ENCODE data around the gene RUVBL1.

The RUVBL1 gene

GRCh38 chr3:128131897-128132646 lies 8.5 kb upstream of the RUVBL1 start:
- no peak for DNase-seq

GRCh38 chr3:128128251-128128650 lies 4.6 kb upstream of the RUVBL1 start:
- DNase-seq, result no peak

- no peak for DNase-seq
Measured at GRCh38 chr3:128127236-128127635, 3.6 kb upstream of the RUVBL1 start.

GRCh38 chr3:128123156-128123537 lies 465 bp downstream of the RUVBL1 start:
- peak; percentile 39 for DNase-seq

GRCh38 chr3:128122013-128122412 lies 1.6 kb downstream of the RUVBL1 start:
- DNase-seq, result no peak

GRCh38 chr3:128113817-128114794 lies 9.5 kb downstream of the RUVBL1 start:
- DNase-seq, result no peak

- DNase-seq, result no peak
Measured at GRCh38 chr3:128112357-128112968, 11.1 kb downstream of the RUVBL1 start.

GRCh38 chr3:128111147-128111546 lies 12.5 kb downstream of the RUVBL1 start:
- no peak for DNase-seq

- DNase-seq, result no peak
Measured at GRCh38 chr3:128107834-128108233, 15.8 kb downstream of the RUVBL1 start.

- DNase-seq, result no peak
Measured at GRCh38 chr3:128103136-128103676, 20.4 kb downstream of the RUVBL1 start.

GRCh38 chr3:128100638-128101037 lies 23.0 kb downstream of the RUVBL1 start:
- DNase-seq, result no peak

GRCh38 chr3:128100161-128100560 lies 23.5 kb downstream of the RUVBL1 start:
- DNase-seq, result no peak

- DNase-seq, result no peak
Measured at GRCh38 chr3:128098234-128098633, 25.4 kb downstream of the RUVBL1 start.

GRCh38 chr3:128095222-128095703 lies 28.3 kb downstream of the RUVBL1 start:
- DNase-seq, result peak; percentile 59

GRCh38 chr3:128094295-128095151 lies 29.1 kb downstream of the RUVBL1 start:
- no peak for DNase-seq

- DNase-seq, result no peak
Measured at GRCh38 chr3:128091586-128091985, 32.0 kb downstream of the RUVBL1 start.

GRCh38 chr3:128089135-128089534 lies 34.5 kb downstream of the RUVBL1 start:
- no peak for DNase-seq

- no peak for DNase-seq
Measured at GRCh38 chr3:128084675-128085021, 39.0 kb downstream of the RUVBL1 start.

- no peak for DNase-seq
Measured at GRCh38 chr3:128083980-128084674, 39.5 kb downstream of the RUVBL1 start.

GRCh38 chr3:128083396-128083795 lies 40.2 kb downstream of the RUVBL1 start:
- DNase-seq, result no peak

- no peak for DNase-seq
Measured at GRCh38 chr3:128082546-128082945, 41.1 kb downstream of the RUVBL1 start.

GRCh38 chr3:128081846-128082245 lies 41.8 kb downstream of the RUVBL1 start:
- DNase-seq, result no peak

Measured in NCI-H2171 (cell line).